GM18505 (cell line): ENCODE data around the gene CHD1.

Experiments
- ATAC-seq: cut with Tn5 transposase; IDR thresholded peaks from one replicate; pipeline ENCODE4 v1.9.1; 2021; ENCODE audit not compliant: unreplicated experiment
- POLR2A ChIP-seq: IDR thresholded peaks from 4 replicates; pipeline ENCODE4 v1.6.1; 2011; ENCODE audit warnings: borderline replicate concordance; ENCODE audit not compliant: insufficient read depth, insufficient read length; ENCODE audit errors: extremely low read depth

Gene CHD1

DNA sequence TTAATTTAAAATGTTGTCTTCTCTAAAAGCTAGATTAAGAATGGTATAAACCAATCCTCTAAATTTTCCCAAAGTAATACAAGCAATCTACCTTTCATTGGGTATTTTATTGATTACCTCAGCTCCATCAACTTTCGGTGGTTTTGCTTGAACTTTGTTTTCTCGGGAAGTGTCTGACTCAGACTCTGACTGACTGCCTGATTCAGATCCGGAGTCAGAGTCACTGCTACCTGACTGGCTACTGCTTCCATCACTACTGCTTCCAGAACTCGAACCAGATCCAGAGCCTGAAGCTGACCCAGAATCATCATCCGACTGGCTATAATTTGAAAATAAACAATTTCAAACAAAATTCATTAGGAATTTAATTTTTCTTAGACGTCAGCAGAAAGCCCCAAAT is 24.0 kb downstream of the CHD1 start:
- ATAC-seq, result no peak

DNA sequence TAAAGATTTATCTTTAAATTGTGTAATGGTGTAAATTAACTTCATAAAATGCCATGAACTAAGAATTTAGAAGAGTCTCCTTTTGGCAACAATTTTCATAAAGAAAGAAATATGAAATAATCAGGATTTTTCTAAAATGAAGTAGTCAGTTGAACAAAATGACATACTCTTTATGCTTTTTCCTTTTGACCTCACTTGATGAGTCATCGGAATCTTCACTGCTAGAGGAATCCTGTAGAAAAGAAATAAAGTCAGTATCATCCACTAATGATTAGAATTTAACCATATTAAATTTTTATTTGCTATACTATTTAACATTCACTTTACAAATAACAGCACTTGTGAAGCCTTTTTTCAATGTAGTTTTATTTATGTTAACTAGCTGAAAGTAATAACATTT is 26.1 kb downstream of the CHD1 start:
- no peak for ATAC-seq
- no peak for TF ChIP-seq POLR2A

More for the DNA sequence above, 24.0 kb downstream of the CHD1 start:
- TF ChIP-seq POLR2A, result no peak

DNA sequence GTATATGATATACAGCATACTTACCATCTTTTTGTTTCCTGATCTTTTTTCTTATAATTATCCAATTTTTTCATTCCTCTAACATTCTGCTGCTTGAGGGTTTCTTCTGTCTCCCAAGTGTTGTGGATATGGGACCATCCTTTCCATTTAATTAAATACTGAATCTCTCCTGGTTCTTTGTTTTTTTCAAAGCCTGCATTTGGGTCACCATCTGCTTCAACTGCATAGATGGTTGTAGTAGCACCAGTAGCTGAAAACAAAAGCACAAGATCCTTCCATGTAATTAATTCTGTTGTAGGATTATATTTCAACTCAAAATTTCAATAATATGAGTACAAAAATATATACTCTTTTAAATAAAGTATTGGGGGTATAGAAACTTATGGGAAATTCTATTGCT is 29.4 kb downstream of the CHD1 start:
- ATAC-seq, result no peak
- TF ChIP-seq POLR2A, result no peak

DNA sequence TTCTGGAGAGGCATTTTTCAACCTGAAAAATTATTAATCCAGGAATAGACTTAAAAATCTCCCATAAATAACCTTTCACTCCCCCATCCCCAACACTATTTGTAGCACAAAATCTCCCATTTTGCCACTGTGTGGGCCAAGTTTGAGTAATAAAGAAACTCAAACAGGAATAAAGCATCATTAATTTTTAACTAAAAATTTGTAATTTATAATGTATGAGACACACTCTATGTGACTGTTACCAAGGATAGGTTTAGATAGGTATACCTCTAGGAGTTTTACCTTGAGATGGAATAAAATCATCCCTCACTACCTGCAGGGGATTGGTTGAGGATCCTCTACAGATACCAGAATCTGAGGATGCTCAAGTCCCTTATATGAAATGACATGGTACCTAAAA is 30.1 kb downstream of the CHD1 start:
- TF ChIP-seq POLR2A, result no peak
- ATAC-seq, result no peak

DNA sequence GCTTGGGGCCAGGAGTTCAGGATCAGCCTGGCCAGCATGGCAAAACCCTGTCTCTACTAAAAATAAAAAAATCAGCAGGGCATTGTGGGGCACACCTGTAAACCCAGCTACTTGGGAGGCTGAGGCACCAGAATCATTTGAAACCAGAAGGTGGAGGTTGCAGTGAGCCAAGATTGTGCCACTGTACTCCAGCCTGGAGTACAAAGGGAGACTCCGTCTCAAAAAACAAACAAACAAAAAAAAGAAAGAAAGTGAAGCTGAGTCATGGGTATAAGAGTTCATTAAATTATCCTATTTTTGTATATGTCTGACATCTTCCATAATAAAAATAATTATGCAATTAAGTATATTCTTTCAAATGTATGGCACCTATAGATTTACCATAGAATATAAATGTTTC is 37.2 kb downstream of the CHD1 start:
- TF ChIP-seq POLR2A, result no peak
- no peak for ATAC-seq

DNA sequence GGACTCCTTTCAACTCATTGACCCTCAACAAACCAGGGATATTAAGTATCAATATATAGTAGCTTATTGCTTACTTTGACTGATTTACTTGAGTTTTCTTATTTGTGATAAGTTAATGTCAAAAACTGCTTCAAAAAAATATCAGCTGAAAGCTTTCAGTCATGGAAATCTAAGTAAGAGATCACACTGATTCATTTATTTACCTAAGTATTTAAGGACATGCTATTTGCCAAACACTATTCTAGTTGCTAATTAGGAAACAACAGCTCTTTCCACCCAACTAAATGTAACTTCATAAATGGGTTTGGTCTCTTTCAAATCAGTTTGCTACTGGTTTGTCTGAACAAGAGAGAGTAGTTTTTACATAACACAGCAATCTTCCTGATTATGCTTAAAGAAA is 48.2 kb downstream of the CHD1 start:
- ATAC-seq, result no peak
- no peak for TF ChIP-seq POLR2A

DNA sequence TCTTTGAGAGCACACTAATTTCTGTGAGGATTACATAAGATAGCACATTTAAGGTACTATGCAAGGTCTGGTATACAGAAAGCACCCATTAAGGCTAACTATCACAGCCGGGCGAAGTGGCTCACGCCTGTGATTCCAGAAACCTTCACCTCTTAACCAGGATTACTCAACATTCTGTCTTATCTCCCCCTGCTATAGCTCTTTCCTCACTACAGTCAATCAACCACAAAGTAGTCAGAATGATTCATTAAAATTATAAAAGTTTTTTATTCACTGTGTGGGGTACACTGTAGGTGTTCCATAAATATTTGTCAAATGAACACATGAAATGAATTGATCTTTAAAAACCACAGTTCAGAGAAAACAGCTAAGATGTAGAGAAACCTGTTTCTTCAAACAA is 48.7 kb downstream of the CHD1 start:
- no peak for TF ChIP-seq POLR2A
- ATAC-seq, result no peak

DNA sequence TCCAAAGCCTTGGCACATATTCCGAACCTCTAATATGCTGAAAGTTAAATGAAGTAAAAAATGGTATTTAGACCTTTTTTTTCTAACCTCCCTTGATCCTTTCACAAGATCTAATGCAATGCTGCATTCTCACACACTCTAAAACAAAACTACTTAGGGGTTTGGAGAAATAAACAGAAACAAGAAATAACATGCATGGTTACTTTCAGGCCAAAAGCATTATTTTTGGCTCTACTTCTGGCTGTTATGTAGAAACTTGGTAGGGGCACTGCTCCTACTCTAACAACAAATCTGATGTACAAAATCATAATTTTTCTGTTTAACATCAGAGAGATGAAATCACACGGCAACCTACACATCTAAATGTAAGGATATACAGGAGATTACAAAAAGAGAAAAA is 51.2 kb downstream of the CHD1 start:
- TF ChIP-seq POLR2A, result no peak
- no peak for ATAC-seq

DNA sequence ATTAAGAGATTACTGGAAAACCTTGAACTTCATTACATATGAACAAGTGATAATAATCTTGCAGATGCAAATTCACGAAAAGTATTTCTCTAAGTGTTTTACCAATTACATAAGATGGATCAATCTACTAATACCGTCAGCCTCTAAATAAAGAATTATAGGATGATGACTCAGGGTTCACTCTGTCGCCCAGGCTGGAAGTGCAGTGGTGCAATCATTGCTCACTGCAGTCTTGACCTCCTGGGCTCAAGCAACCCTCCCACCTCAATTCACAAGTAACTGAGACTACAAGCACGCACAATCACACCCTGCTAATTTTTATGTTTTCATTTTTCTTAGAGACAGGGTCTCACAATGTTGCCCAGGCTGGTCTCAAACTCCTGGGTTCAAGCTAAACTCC is 56.1 kb downstream of the CHD1 start:
- ATAC-seq, result no peak
- TF ChIP-seq POLR2A, result no peak

DNA sequence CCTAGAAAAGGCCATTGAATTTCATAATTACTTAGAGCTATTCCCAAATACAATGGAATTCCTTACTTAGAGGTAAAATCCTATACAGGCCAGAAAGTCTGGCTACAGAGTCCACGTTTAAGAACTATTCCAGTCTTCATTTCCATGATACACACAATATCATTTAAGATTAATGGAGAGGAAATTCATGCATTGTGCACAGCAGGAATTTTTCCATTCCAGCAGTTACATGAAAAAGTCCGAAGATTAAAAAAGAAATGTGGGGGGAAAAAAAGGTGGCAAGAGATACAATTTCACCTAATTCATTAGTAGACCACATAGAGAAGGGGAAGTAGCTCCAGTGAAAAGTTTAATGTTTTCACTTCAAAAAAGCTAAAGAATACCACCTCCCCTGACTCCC is 63.1 kb downstream of the CHD1 start:
- no peak for ATAC-seq
- TF ChIP-seq POLR2A, result no peak

DNA sequence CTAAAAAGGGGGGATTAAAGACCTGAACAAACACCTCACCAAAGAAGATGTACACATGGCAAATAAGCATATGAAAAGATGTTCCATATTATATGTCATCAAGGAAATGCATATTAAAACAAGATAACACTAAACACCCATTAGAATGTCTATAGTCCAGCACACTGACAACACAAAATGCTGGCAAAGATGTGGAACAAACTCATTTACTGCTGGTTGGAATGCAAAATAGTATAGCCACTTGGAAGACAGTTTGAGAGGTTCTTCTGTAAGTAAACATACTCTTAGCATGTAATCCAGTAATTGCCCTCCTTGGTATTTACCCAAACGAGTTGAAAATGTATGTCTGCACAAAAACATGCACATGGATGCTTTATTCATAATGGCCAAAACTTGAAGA is 81.8 kb downstream of the CHD1 start:
- ATAC-seq, result no peak
- TF ChIP-seq POLR2A, result no peak

DNA sequence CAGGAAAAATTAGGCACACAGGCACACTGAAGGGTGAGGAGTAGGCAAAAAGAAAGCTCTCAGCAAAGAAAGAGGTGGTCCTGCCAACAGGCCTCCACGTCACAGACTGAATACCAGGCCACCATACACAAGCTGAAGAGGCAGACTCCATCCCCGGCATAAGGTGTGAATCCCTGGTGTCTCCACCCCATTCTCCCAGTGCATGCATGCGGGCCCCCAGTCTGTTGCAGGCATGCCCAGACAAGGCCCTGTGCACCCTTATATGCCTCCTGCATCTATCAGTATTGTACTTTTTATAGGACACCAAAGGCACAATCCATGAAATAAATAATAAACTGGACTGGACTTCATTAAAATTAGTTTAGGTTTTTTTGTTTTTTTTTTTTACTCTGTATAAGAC is 82.3 kb downstream of the CHD1 start:
- ATAC-seq, result no peak
- TF ChIP-seq POLR2A, result no peak

DNA sequence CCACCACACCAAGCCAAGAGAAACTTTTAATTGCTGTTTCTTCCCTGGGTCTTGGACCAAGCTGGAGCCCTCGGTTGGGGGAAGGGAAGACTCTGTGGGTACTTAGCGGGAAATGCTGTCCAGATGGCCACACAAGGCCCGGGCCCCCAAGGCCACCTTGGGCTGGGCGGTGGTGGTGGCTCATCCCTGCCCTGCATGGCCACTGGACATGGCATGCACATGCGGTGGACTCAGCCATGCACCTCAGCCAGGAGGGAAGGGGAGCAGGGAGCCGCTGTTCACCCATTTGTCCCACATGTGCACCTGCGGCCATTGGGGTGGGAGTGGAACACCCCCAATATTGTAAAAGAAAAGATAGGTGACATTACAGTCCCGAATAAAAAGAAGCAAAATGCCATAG is 82.9 kb downstream of the CHD1 start:
- ATAC-seq, result no peak

DNA sequence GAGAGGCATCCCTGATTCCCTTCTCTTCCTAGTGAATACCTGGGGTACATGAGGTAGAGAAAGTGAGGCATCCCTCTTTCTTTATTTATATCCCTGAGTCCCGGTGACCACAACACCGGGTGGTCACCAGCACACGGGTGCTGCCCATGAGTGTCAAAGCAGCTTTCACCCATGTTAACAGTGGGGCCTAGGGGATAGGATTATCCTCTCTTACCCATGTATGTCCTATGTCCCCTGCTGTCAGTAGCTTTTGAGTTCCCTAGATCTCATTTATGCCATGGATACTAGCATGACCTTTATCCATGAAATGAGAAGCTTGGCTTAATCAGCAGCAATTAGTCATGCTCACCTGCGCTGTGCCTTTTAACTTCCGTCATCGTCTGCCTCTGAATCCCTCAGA is 83.9 kb downstream of the CHD1 start:
- no peak for ATAC-seq
- no peak for TF ChIP-seq POLR2A

More for the DNA sequence above, 82.9 kb downstream of the CHD1 start:
- TF ChIP-seq POLR2A, result no peak

DNA sequence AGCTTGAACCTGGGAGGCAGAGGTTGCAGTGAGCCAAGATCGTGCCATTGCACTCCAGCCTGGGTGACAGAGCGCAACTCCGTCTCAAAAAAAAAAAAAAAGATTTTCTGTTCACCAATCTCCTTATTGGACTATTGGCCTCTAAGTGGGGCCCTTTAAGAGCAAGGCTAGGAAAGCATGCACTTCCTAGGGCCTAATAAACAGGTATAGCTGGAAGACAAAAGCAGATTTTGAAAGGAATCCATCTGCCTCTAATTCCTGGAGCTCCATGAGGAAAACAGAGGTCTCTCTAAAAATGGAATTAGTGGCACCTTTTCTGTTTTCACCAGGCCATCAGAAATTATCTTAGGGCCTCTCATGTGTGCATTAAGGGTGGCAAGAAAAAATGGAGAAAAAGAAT is 85.3 kb downstream of the CHD1 start:
- ATAC-seq, result no peak
- no peak for TF ChIP-seq POLR2A
